GM18867 (cell line): Measurements from ENCODE around the gene SAT1.
"Not testable (repeated sequence)": the region's sequence is repeated elsewhere in the genome, so short reads cannot be mapped to it uniquely, and the experiment has no call there.

ENCODE experiments used
- ATAC-seq: cut with Tn5 transposase; IDR thresholded peaks from one replicate; pipeline ENCODE4 v1.9.1; 2021; ENCODE audit warnings: mild to moderate bottlenecking, moderate library complexity; ENCODE audit not compliant: unreplicated experiment

The SAT1 gene

GRCh38 chrX:23782863-23783588 is at the start of gene SAT1:
TSS of gene SAT1 (plus strand) at chrX:23783173. CDS start at chrX:23783352, 179 bp downstream.
- ATAC-seq: peak; percentile 82

- ATAC-seq: no peak
Observed at GRCh38 chrX:23736030-23736429, 46.9 kb upstream of the SAT1 start.

GRCh38 chrX:23737413-23737812 is 45.6 kb upstream of the SAT1 start:
- ATAC-seq: no peak

- ATAC-seq: no peak
Observed at GRCh38 chrX:23742174-23742696, 40.7 kb upstream of the SAT1 start.

GRCh38 chrX:23742697-23743622 is 40.0 kb upstream of the SAT1 start, which contains the start of gene ACOT9:
TSS of gene ACOT9 (minus strand) at chrX:23743276. CDS start at chrX:23743144, 132 bp downstream.
- peak; percentile 93 for ATAC-seq

- not testable (repeated sequence) for ATAC-seq
Observed at GRCh38 chrX:23743623-23743971, 39.4 kb upstream of the SAT1 start.

- no peak for ATAC-seq
Observed at GRCh38 chrX:23745786-23746185, 37.2 kb upstream of the SAT1 start.

GRCh38 chrX:23749129-23749528 is 33.8 kb upstream of the SAT1 start:
- no peak for ATAC-seq

- no peak for ATAC-seq
Observed at GRCh38 chrX:23749576-23749975, 33.4 kb upstream of the SAT1 start.

GRCh38 chrX:23752740-23753415 is 30.1 kb upstream of the SAT1 start:
- ATAC-seq: no peak

- ATAC-seq: no peak
Observed at GRCh38 chrX:23754664-23755063, 28.3 kb upstream of the SAT1 start.

- ATAC-seq: no peak
Observed at GRCh38 chrX:23756165-23756564, 26.8 kb upstream of the SAT1 start.

- ATAC-seq: no peak
Observed at GRCh38 chrX:23759821-23760220, 23.2 kb upstream of the SAT1 start.

- no peak for ATAC-seq
Observed at GRCh38 chrX:23764188-23764984, 18.6 kb upstream of the SAT1 start.

- no peak for ATAC-seq
Observed at GRCh38 chrX:23765449-23765848, 17.5 kb upstream of the SAT1 start.

GRCh38 chrX:23765868-23766267 is 17.1 kb upstream of the SAT1 start:
- ATAC-seq: no peak

- peak; percentile 64 for ATAC-seq
Observed at GRCh38 chrX:23766650-23767551, 16.1 kb upstream of the SAT1 start.

- ATAC-seq: no peak
Observed at GRCh38 chrX:23770142-23770541, 12.8 kb upstream of the SAT1 start.

- not testable (repeated sequence) for ATAC-seq
Observed at GRCh38 chrX:23771086-23771485, 11.9 kb upstream of the SAT1 start.
